C4-2B (cell line): ENCODE data around the gene CRTC3.

Source experiments
- CTCF ChIP-seq: fragments of 450-650 bp; conservative IDR thresholded peaks from 2 replicates; pipeline ENCODE4 v1.5.1; 2017; ENCODE audit warnings: mild to moderate bottlenecking
- ZFX ChIP-seq: fragments of 450-650 bp; IDR thresholded peaks from 2 replicates; pipeline ENCODE4 v1.6.1; 2017

GRCh38 chr15:90644526-90644925, 114.8 kb downstream of the CRTC3 start:
- TF ChIP-seq CTCF (no peak), ZFX (no peak)
